ENCODE data around the gene ZNF417. TPM values are rescaled to one million over a fixed set of nuclear protein-coding genes. Genes with fewer than 3 reads are reported as not detected.
"Not testable (repeated sequence)": the region's sequence is repeated elsewhere in the genome, so short reads cannot be mapped to it uniquely, and the experiment has no call there.

ZNF417 gene
- total RNA-seq, 1 experiment from 2014 or later: 8.8 TPM

DNA sequence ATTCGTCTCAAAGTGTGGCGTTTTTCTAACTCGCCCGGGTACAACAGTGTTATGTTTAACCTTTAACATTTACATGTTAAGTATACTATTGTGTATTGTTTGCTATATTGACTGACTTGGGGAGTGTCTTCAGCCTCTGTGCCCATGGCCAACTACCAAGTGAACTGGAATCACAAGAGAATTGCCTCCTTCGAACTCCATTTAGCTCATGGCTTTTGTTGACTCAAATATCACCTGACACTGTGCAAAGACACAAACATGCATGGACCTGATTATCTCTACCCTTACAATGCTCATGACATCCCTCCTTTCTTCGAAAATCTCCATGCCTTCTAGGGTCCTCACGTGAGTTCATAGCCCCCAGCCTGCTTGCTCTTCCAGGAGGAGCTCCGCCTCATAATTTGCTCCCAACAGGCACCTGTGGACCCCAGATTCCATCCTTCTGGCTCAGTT, 28.3 kb downstream of the ZNF417 start:
- no peaks in the 10 kb centered on the region for H3K36me3 Mint-ChIP-seq (ENCODE audit: insufficient read depth, unreplicated experiment)
- POLR2A ChIA-PET: no interaction called here
- no peak overlapping the region for H3K4me3 Mint-ChIP-seq (ENCODE audit: unreplicated experiment)
- H3K4me1 Mint-ChIP-seq (ENCODE audit: insufficient read depth, unreplicated experiment): no peaks in the 10 kb centered on the region
- no peak overlapping the region for H3K27ac Mint-ChIP-seq (ENCODE audit: low read depth, unreplicated experiment)
- no peaks in the 10 kb centered on the region for H3K27me3 Mint-ChIP-seq (ENCODE audit: insufficient read depth, unreplicated experiment)
- no peak for DNase-seq (ENCODE audit: unreplicated experiment)
- CTCF ChIA-PET: no interaction called here
- intact Hi-C loops (cut with micrococcal nuclease): no loop called here
- BruUV-seq (replicated peaks): no TSS peak
- peaks cover 15% of the 10 kb centered on the region for H3K9me3 Mint-ChIP-seq (ENCODE audit: unreplicated experiment)
- TF ChIP-seq, protein P1, sequence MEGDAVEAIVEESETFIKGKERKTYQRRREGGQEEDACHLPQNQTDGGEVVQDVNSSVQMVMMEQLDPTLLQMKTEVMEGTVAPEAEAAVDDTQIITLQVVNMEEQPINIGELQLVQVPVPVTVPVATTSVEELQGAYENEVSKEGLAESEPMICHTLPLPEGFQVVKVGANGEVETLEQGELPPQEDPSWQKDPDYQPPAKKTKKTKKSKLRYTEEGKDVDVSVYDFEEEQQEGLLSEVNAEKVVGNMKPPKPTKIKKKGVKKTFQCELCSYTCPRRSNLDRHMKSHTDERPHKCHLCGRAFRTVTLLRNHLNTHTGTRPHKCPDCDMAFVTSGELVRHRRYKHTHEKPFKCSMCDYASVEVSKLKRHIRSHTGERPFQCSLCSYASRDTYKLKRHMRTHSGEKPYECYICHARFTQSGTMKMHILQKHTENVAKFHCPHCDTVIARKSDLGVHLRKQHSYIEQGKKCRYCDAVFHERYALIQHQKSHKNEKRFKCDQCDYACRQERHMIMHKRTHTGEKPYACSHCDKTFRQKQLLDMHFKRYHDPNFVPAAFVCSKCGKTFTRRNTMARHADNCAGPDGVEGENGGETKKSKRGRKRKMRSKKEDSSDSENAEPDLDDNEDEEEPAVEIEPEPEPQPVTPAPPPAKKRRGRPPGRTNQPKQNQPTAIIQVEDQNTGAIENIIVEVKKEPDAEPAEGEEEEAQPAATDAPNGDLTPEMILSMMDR (IDR thresholded peaks at IDR 0.05; ENCODE audit: unreplicated experiment): no peak

DNA sequence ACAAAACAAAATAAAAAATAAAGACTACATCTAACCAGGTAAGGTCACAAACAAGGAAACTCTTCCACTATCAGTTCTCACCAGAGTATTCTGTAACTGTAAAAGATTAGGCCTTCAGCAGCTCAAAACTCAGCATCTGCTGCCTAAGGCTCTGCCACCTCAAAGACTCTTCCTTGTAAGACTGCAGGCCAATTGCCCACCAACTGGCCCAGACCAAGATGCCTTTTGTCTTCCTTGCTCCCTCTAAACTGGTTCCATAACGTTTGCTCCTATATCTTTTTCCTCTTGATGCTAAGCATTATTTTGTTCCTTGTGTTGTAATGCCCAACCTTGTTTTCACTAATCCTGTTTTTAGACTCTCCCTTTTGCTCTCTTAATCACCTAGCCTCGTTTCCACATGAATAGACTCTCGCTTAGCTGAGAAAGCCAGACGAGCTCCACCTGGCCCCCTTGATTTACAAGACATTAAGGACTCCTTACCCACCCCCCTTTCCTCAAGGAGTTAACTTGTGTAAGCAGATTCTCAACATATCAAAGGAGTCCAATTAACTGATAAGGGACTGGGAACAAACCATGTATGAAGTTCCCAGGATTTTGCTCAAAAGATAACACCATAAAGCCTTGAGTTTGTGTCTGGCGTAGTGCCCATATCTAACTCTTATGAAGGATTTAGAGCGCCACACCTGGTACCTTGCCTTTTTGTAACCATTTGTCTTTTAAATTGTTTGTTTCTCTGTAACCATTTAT, 29.0 kb downstream of the ZNF417 start:
- BruUV-seq (replicated peaks): no TSS peak
- TF ChIP-seq, protein P1 (IDR thresholded peaks at IDR 0.05; ENCODE audit: unreplicated experiment): no peak
- DNase-seq (ENCODE audit: unreplicated experiment): no peak
- Mint-ChIP-seq H3K27me3 (ENCODE audit: insufficient read depth, unreplicated experiment) (no peaks in the 10 kb centered on the region), H3K27ac (ENCODE audit: low read depth, unreplicated experiment) (no peak overlapping the region), H3K9me3 (ENCODE audit: unreplicated experiment) (peaks cover 15% of the 10 kb centered on the region), H3K36me3 (ENCODE audit: insufficient read depth, unreplicated experiment) (no peaks in the 10 kb centered on the region), H3K4me3 (ENCODE audit: unreplicated experiment) (no peak overlapping the region), H3K4me1 (ENCODE audit: insufficient read depth, unreplicated experiment) (no peaks in the 10 kb centered on the region)
- ChIA-PET CTCF (no interaction called here), POLR2A (no interaction called here)
- intact Hi-C loops (cut with micrococcal nuclease): no loop called here

DNA sequence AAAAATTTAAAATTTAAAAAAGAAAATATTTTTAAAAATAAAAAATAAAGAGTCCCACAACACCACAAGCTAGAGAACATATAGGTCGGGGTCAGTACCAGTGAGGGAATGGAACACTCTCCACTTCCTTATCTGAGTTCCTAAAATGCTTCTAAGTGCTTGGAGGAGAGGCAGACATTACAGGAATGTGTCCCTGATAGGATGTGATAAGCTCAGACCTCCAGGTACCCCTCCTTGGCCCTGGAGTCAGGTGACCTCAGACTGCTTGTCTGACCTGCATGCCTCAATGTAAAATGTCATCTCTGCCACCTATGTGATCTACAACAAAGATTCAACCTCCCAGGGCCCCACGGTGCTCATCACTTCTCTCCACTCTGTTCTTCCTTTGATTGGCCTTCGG, 30.3 kb downstream of the ZNF417 start:
- no peaks in the 10 kb centered on the region for H3K27me3 Mint-ChIP-seq (ENCODE audit: insufficient read depth, unreplicated experiment)
- no peaks in the 10 kb centered on the region for H3K4me1 Mint-ChIP-seq (ENCODE audit: insufficient read depth, unreplicated experiment)
- no peak overlapping the region for H3K27ac Mint-ChIP-seq (ENCODE audit: low read depth, unreplicated experiment)
- intact Hi-C loops (cut with micrococcal nuclease): no loop called here
- no peak overlapping the region for H3K4me3 Mint-ChIP-seq (ENCODE audit: unreplicated experiment)
- TF ChIP-seq, protein P1 (IDR thresholded peaks at IDR 0.05; ENCODE audit: unreplicated experiment): no peak
- POLR2A ChIA-PET: no interaction called here
- no peak for DNase-seq (ENCODE audit: unreplicated experiment)
- no peaks in the 10 kb centered on the region for H3K36me3 Mint-ChIP-seq (ENCODE audit: insufficient read depth, unreplicated experiment)
- BruUV-seq (replicated peaks): no TSS peak
- CTCF ChIA-PET: interaction anchor here (0.6 kb wide), 1 partner anchor 85 kb away, joined by 3 read pairs; no protein-coding TSS in a partner anchor
- H3K9me3 Mint-ChIP-seq (ENCODE audit: unreplicated experiment): peaks cover 15% of the 10 kb centered on the region

DNA sequence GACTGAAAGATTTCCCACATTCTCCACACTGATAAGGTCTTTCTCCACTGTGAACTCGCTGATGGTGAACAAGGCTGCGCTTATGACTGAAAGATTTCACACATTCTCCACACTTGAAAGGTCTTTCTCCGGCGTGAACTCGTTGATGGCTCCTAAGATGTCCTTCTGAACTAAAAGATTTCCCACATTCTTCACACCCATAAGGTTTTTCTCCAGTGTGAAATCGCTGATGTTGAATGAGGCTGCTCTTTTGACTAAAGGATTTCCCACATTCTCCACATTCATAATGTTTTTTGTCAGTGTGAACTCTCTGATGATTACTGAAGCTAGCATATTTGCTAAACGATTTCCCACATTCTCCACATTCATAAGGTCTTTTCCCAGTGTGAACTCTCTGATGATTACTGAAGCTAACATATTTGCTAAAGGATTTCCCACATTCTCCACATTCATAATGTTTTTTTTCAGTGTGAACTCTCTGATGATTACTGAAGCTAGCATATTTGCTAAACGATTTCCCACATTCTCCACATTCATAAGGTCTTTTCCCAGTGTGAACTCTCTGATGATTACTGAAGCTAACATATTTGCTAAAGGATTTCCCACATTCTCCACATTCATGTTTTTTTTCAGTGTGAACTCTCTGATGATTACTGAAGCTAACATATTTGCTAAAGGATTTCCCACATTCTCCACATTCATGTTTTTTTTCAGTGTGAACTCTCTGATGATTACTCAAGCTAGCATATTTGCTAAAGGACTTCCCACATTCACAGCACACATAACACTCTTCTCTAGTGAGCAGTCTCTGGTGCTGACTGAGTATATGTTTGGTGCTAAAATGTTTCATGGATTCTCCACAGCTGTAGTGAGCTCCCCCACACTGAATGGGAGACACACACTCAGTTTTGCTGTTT, 42.3 kb downstream of the ZNF417 start:
- CTCF ChIA-PET; intact Hi-C loops (cut with micrococcal nuclease); H3K4me1 Mint-ChIP-seq (ENCODE audit: insufficient read depth, unreplicated experiment); BruUV-seq (replicated peaks); H3K27ac Mint-ChIP-seq (ENCODE audit: low read depth, unreplicated experiment); H3K4me3 Mint-ChIP-seq (ENCODE audit: unreplicated experiment); DNase-seq (ENCODE audit: unreplicated experiment); H3K27me3 Mint-ChIP-seq (ENCODE audit: insufficient read depth, unreplicated experiment): not testable (repeated sequence)
- Mint-ChIP-seq H3K9me3 (ENCODE audit: unreplicated experiment) (peaks cover 18% of the 10 kb centered on the region), H3K36me3 (ENCODE audit: insufficient read depth, unreplicated experiment) (peaks cover 57% of the 10 kb centered on the region)
- POLR2A ChIA-PET: interaction anchor here (0.9 kb wide), 1 partner anchor 10 kb away, joined by 4 read pairs; no protein-coding TSS in a partner anchor
